Keratinocyte (primary cell): ENCODE measurements around the gene SLC6A8.

Experiments used
- EZH2 ChIP-seq: IDR thresholded peaks from one replicate; pipeline ENCODE4 v1.6.1; 2012; ENCODE audit warnings: inconsistent platforms, mild to moderate bottlenecking, low read length, moderate library complexity
- TF ChIP-seq, protein P1 (sequence below), 3 experiments: IDR thresholded peaks in 1 of 3; conservative IDR thresholded peaks in 1 of 3; optimal IDR thresholded peaks in 1 of 3; 2 replicates in 2 of 3; 3 replicates in 1 of 3; pipeline versions ENCODE3 to v1.5.1; 2011; ENCODE audit warnings: low read length in 3 of 3, mild to moderate bottlenecking in 3 of 3, moderate library complexity in 2 of 3, control low read depth in 1 of 3, inconsistent platforms in 1 of 3; ENCODE audit not compliant: insufficient read depth in 2 of 3; ENCODE audit errors: extremely low read depth in 1 of 3

DNA sequence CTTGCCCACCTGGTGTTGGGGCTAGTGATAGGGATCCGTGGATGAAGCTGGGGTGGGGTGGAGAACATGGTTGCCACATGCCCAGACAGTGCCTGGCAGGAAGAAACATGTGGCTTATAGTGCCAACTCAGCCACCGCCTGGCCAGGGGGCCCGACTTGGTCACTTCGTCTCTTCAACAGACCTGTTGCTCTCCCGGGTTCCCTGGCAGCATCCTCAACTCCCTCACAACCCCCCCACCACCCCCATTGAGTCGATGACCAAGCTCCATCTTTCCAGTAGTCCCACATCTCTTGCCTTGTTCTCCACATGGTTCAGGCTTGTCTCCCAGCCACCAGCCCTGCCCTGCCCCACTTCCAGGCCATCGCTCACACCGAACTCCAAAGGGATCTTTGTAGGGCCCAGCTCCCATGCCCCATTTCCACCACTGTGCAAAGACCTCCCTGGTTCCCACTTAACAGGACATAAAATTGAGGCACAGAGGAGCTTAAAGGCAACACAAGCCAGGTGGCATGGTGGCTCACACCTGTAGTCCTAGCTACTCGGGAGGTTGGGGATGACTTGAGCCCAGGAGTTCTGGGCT, 21.9 kb upstream of the SLC6A8 start:
- TF ChIP-seq, protein P1, sequence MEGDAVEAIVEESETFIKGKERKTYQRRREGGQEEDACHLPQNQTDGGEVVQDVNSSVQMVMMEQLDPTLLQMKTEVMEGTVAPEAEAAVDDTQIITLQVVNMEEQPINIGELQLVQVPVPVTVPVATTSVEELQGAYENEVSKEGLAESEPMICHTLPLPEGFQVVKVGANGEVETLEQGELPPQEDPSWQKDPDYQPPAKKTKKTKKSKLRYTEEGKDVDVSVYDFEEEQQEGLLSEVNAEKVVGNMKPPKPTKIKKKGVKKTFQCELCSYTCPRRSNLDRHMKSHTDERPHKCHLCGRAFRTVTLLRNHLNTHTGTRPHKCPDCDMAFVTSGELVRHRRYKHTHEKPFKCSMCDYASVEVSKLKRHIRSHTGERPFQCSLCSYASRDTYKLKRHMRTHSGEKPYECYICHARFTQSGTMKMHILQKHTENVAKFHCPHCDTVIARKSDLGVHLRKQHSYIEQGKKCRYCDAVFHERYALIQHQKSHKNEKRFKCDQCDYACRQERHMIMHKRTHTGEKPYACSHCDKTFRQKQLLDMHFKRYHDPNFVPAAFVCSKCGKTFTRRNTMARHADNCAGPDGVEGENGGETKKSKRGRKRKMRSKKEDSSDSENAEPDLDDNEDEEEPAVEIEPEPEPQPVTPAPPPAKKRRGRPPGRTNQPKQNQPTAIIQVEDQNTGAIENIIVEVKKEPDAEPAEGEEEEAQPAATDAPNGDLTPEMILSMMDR (optimal IDR thresholded peaks at IDR 0.05 in 1 of 3, IDR thresholded peaks at IDR 0.05 in 1 of 3, conservative IDR thresholded peaks at IDR 0.05 in 1 of 3; ENCODE audit: extremely low read depth in 1 of 3, insufficient read depth in 2 of 3, low read length in 3 of 3) = no peak
- TF ChIP-seq EZH2 = no peak
